ENCODE results near the gene OTOF.

GRCh38 chr2:26510344-26510973 lies 32.5 kb upstream of the OTOF start:
- TF ChIP-seq EZH2phosphoT487 (IDR thresholded peaks at IDR 0.05) (no peak), CTCF (IDR thresholded peaks at IDR 0.05) (no peak), EZH2 (IDR thresholded peaks at IDR 0.05) (no peak)

Data from neural progenitor cell (in vitro differentiated cells).